RKO (cell line): ENCODE measurements around the gene ADAM11.

ENCODE experiments used
- DNase-seq: peaks from one replicate; pipeline ENCODE4 v3.0.0-alpha.2; 2016; ENCODE audit warnings: low spot score

ADAM11 gene

DNA sequence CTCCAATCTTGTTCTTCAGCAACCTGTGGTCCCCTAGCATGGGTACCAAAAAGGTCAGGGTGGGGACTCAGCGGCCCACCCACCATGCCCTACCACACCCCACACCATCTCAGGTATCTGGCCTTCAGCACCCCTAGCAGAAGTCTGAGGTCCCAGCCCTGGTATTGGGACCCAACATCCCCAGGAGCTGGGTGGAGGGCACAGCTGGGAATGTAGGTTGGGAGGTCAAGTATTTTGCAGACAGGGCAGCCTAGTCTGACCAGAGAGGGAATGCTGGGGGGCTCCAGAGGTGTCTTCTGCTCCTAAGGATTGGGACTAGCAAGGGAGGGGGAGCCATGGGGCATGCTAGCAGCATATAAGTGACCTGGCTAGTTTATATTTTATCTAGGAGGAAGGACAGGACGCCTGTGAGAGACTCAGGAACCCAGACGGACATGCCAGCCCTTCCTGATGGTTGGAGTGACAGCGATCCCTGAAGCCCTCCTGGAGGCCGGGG, 822 bp upstream of the ADAM11 start:
- no peak for DNase-seq

- DNase-seq: no peak
Measured at GRCh38 chr17:44759086-44759915, 513 bp downstream of the ADAM11 start.

- no peak for DNase-seq
Measured at GRCh38 chr17:44759916-44760243, 1.1 kb downstream of the ADAM11 start.

- no peak for DNase-seq
Measured at GRCh38 chr17:44760474-44761308, 1.9 kb downstream of the ADAM11 start.

GRCh38 chr17:44761932-44762810, 3.4 kb downstream of the ADAM11 start:
- DNase-seq: no peak

- no peak for DNase-seq
Measured at GRCh38 chr17:44763170-44763569, 4.4 kb downstream of the ADAM11 start.

GRCh38 chr17:44765965-44766364, 7.2 kb downstream of the ADAM11 start:
- DNase-seq: no peak

- no peak for DNase-seq
Measured at GRCh38 chr17:44766409-44767038, 7.7 kb downstream of the ADAM11 start.

DNA sequence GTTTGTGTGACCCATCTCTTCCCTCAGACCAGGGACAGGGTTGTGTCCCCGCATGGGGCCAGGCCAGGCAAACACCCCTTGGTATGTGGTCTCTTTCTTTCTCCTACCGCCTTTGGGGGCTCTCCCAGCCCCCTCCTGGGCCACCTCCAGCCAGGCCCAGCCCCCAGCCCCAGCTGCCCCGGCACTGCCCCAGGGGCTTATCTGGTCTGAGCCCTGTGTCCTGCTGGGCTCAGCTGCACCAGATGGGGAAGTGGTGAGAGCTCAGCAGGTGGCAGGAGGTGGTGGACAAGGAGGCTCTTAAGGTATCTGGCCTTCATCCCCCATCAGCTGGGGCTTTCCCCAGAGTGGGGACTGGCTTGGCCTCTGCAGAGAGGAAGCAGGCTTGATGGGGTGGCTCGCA, 8.7 kb downstream of the ADAM11 start:
- DNase-seq: no peak

- DNase-seq: no peak
Measured at GRCh38 chr17:44768505-44769142, 9.8 kb downstream of the ADAM11 start.

GRCh38 chr17:44769230-44769629, 10.4 kb downstream of the ADAM11 start:
- DNase-seq: no peak

DNA sequence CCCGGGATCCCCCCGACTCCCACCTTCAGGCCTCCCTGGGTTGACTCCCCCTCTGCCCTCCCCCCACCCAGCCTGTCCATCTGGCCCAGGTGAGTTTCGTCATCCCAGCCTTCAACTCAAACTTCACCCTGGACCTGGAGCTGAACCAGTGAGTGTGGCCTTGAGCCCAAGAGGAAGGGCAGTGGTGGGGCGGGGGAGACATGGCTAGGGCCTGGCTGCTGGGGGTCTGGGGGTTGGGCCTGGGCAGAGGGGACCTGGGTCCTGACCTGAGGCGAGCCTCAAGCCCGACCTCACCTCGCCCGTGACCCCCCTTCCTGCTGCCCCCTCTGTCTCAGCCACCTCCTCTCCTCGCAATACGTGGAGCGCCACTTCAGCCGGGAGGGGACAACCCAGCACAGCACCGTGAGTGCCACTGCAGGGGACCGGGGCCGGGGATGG, 10.9 kb downstream of the ADAM11 start:
- DNase-seq: no peak

- no peak for DNase-seq
Measured at GRCh38 chr17:44770166-44770925, 11.6 kb downstream of the ADAM11 start.

DNA sequence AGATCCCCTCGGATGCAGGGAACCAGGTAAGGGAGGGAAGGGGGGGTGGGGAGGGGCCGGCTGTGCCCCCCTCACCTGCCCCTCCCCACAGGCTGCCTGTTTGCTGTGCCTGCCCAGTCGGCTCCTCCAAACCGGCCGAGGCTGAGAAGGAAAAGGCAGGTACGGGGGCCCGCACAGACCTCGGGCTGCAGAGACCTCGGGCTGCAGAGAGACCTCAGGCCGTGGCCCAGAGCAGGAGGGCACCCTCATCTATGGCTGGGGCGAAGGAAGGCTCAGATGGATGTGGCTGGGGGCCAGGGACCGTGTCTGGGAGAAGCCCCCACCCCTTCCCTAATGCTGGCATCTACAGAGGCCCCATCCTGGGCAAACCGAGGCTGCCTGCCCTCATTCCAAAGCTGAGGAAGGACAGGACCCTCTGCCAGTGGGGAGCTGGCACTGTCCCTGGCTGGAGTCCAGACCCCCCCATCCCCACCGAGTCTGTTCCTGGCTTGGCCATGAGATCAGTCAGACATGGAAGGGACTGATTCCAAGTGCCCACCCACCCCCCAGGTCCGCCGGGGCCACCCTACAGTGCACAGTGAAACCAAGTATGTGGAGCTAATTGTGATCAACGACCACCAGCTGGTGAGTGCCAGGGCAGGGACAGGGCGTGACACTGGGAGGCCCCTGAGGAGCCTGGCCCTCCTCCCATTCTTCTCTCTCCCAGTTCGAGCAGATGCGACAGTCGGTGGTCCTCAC, 13.7 kb downstream of the ADAM11 start:
- DNase-seq: no peak

GRCh38 chr17:44773140-44773539, 14.4 kb downstream of the ADAM11 start:
- no peak for DNase-seq

- DNase-seq: peak; percentile 87
Measured at GRCh38 chr17:44774271-44775135, 15.7 kb downstream of the ADAM11 start.

DNA sequence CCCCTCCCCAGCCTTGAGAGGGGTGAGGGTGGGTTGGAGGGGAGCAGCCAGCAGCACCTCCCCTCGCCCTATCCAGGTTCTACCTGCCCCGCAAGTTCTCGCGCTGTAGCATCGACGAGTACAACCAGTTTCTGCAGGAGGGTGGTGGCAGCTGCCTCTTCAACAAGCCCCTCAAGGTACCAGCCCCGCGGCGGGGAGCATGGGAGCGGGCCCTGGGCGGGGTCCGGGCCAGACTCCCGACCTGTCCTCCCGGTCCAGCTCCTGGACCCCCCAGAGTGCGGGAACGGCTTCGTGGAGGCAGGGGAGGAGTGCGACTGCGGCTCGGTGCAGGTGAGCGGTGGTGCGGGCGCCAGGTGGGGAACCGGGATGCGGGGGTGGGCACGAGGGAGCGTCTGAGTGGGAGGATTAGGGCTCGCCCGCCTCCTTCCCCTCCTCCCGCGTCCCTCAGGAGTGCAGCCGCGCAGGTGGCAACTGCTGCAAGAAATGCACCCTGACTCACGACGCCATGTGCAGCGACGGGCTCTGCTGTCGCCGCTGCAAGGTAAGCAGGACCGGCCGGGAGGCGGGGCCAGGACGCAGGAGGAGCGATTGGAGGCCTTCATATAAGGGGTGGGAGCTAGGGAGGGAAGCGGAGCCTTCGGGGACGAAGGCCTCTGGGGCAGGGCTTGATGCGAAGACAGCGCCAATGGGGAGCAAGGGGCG, 16.5 kb downstream of the ADAM11 start:
- DNase-seq: peak; percentile 98
